HL-60/S4 treated with retinoic acid at 250 ng/mL for 4 days and 3 days (cell line): ENCODE results near the gene PLCH1.

Source experiments
- in situ Hi-C: fragments of 300-500 bp; cut with MboI; formaldehyde crosslinking; loops from 2 replicates; pipeline ENCODE4 v1.7.0; 2022; ENCODE audit warnings: low sequenced_read_pairs

PLCH1 gene

GRCh38 chr3:155388417-155388816 lies 356.5 kb downstream of the PLCH1 start:
- in situ Hi-C loops: loop anchor here (10.0 kb wide), 1 partner anchor 306 kb away; no protein-coding TSS in a partner anchor

GRCh38 chr3:155387571-155387970 lies 357.3 kb downstream of the PLCH1 start:
- in situ Hi-C loops: loop anchor here (10.0 kb wide), 1 partner anchor 307 kb away; no protein-coding TSS in a partner anchor

GRCh38 chr3:155386919-155387318 lies 358.0 kb downstream of the PLCH1 start:
- in situ Hi-C loops: loop anchor here (10.0 kb wide), 1 partner anchor 308 kb away; no protein-coding TSS in a partner anchor

- in situ Hi-C loops: loop anchor here (10.0 kb wide), 1 partner anchor 309 kb away; no protein-coding TSS in a partner anchor
Observed at GRCh38 chr3:155385896-155386625, 358.8 kb downstream of the PLCH1 start.

GRCh38 chr3:155382396-155383042 lies 362.4 kb downstream of the PLCH1 start:
- in situ Hi-C loops: loop anchor here (10.0 kb wide), 1 partner anchor 312 kb away; no protein-coding TSS in a partner anchor

GRCh38 chr3:155377847-155378246 lies 367.0 kb downstream of the PLCH1 start:
- in situ Hi-C loops: no loop called here

- in situ Hi-C loops: no loop called here
Observed at GRCh38 chr3:155377071-155377470, 367.8 kb downstream of the PLCH1 start.

- in situ Hi-C loops: no loop called here
Observed at GRCh38 chr3:155372281-155372680, 372.6 kb downstream of the PLCH1 start.

- in situ Hi-C loops: no loop called here
Observed at GRCh38 chr3:155370764-155371503, 373.9 kb downstream of the PLCH1 start.

- in situ Hi-C loops: no loop called here
Observed at GRCh38 chr3:155370198-155370597, 374.7 kb downstream of the PLCH1 start.

- in situ Hi-C loops: no loop called here
Observed at GRCh38 chr3:155369735-155370134, 375.1 kb downstream of the PLCH1 start.

- in situ Hi-C loops: no loop called here
Observed at GRCh38 chr3:155369244-155369643, 375.6 kb downstream of the PLCH1 start.

- in situ Hi-C loops: no loop called here
Observed at GRCh38 chr3:155368786-155369185, 376.1 kb downstream of the PLCH1 start.

- in situ Hi-C loops: no loop called here
Observed at GRCh38 chr3:155367506-155367905, 377.4 kb downstream of the PLCH1 start.

- in situ Hi-C loops: no loop called here
Observed at GRCh38 chr3:155365178-155365783, 379.6 kb downstream of the PLCH1 start.

- in situ Hi-C loops: no loop called here
Observed at GRCh38 chr3:155364492-155364891, 380.4 kb downstream of the PLCH1 start.

GRCh38 chr3:155363690-155364070 lies 381.2 kb downstream of the PLCH1 start:
- in situ Hi-C loops: no loop called here

- in situ Hi-C loops: no loop called here
Observed at GRCh38 chr3:155362808-155363689, 381.8 kb downstream of the PLCH1 start.

- in situ Hi-C loops: no loop called here
Observed at GRCh38 chr3:155360281-155360680, 384.6 kb downstream of the PLCH1 start.
